H7 (cell line): ENCODE measurements around the gene TMEM132D. TPM values are rescaled to one million over a fixed set of nuclear protein-coding genes. Genes with fewer than 3 reads are reported as not detected.

Experiments
- DNase-seq: peaks from one replicate; pipeline ENCODE4 v3.0.0; 2012
- H3K27me3 ChIP-seq: 2 replicates; pipeline ENCODE4 v1.6.0; 2011; ENCODE audit warnings: mild to moderate bottlenecking, low read length; ENCODE audit not compliant: control insufficient read depth, insufficient read depth
- H3K36me3 ChIP-seq: replicated peaks from 2 replicates; pipeline ENCODE4 v1.5.1; 2011; ENCODE audit warnings: low read length; ENCODE audit not compliant: control insufficient read depth, insufficient read depth
- H3K4me3 ChIP-seq: 2 replicates; pipeline ENCODE4 v1.5.1; 2011; ENCODE audit warnings: low read depth, mild to moderate bottlenecking, control low read depth, low read length, moderate library complexity; ENCODE audit not compliant: insufficient read depth
- total RNA-seq: library from RNA; depleted of rRNA; stranded (reverse); fragments of >200 nt; shearing (Covaris generic); gene quantifications from 2 replicates; pipeline ENCODE4 v1.2.3, GENCODE V29; 2014

The TMEM132D gene
- total RNA-seq, 1 experiment from 2014 or later = 13.0 TPM

DNA sequence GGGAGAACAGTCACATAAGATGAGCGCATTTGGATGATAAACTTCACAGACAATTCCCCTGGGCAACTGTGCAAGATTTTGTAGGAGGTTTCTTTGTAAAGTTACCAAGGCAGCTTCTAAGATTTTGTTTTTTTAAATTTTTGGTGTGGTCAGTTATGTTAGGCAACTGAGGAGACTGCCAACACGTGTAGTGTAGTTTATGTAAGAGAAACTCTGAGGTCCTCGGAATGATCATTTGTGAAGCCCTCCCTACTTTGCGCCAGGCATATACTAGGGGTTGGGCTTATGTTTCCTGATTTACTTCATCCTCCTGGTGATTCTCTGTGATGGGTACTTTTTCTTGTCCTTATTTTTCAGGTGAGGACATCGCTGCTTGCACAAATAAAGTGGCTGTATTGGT, 433.6 kb downstream of the TMEM132D start:
- H3K4me3 ChIP-seq = no peak overlapping the region
- DNase-seq = no peak
- H3K36me3 ChIP-seq = no peaks in the 10 kb centered on the region
- no peaks in the 10 kb centered on the region for H3K27me3 ChIP-seq

DNA sequence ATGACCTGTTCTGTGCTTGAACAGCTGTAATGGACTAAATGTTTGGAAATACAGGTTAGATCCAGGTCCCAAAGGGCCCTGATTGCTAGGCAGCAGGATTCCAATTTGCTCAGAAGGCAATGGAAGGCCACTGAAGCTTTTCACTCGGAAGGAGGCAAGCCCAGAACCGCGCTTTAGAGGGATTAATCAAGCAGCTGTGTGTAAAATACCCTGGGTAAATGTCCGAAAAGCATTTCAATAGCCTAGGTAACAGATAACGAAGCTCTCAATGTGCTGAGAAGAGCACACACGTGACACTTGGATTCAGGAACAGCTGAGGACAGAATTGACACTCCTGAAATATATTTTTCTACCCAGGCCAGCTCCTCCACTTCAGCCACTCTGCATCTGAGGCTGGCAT, 436.1 kb downstream of the TMEM132D start:
- no peaks in the 10 kb centered on the region for H3K36me3 ChIP-seq
- H3K4me3 ChIP-seq = no peak overlapping the region
- no peak for DNase-seq
- H3K27me3 ChIP-seq = no peaks in the 10 kb centered on the region

GRCh38 chr12:129467289-129467688, 436.5 kb downstream of the TMEM132D start:
- no peaks in the 10 kb centered on the region for H3K36me3 ChIP-seq

GRCh38 chr12:129466499-129466898, 437.3 kb downstream of the TMEM132D start:
- Histone ChIP-seq H3K4me3 (no peak overlapping the region), H3K27me3 (no peaks in the 10 kb centered on the region), H3K36me3 (no peaks in the 10 kb centered on the region)
- no peak for DNase-seq

More at GRCh38 chr12:129467289-129467688, 436.5 kb downstream of the TMEM132D start:
- H3K4me3 ChIP-seq = no peak overlapping the region
- no peak for DNase-seq
- H3K27me3 ChIP-seq = no peaks in the 10 kb centered on the region

DNA sequence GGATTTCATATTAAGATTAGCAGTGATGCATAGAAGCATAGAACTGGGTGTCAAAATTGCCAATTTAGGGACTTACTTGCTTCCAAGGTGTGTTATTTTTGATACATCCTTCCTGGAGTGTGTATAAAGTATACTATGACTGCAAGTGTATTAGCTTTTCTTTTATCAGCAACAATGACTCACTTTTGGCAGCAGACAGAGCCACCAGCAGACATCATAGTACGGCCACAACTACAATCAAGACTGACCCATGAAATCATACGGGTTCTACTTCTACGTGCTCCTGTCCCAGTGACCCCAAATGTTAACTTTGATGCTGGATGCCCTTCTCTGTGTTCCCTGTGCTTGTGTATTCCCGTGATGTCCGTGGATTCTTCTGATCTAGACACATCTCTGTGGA, 443.9 kb downstream of the TMEM132D start:
- Histone ChIP-seq H3K4me3 (no peak overlapping the region), H3K27me3 (no peaks in the 10 kb centered on the region), H3K36me3 (no peaks in the 10 kb centered on the region)
- no peak for DNase-seq

DNA sequence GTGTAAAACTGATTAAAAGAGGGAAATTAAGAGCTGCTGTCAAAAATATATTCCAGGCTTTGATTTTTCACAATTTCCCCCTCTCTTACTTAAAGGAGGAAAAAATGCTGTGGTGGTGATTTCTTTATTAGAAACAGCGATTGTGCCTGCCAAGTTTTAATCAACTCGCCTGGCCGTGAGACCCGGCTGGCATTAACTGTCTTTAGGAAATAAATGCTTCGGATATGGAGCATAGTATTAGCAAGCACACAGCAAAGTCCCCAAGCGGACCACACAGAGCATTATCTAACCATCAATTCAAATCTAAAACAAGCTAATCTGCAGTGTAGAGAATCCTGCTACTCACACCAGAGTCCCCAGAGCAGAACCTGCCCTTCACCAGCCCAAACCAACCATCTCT, 457.1 kb downstream of the TMEM132D start:
- Histone ChIP-seq H3K36me3 (no peaks in the 10 kb centered on the region), H3K27me3 (no peaks in the 10 kb centered on the region), H3K4me3 (no peak overlapping the region)
- DNase-seq = no peak

DNA sequence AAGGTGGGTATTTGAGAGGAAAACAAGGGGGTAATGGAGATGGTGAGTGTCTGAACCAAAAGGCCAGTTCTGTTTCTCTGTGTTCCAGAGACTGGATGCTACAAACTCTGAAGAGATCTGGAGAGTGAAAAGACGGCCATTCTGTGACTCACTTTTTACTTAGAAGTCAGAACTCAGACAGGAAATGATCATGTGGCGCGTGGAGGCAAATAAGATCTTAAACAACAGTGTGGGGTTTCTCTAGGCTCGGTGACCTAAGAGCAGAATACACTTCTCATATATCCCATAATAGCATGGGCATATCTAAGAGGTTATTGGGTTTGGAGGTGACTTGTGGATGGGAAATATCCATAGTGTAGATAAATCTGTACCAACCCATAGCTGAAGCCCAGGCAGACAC, 463.5 kb downstream of the TMEM132D start:
- Histone ChIP-seq H3K36me3 (no peaks in the 10 kb centered on the region), H3K4me3 (no peak overlapping the region), H3K27me3 (no peaks in the 10 kb centered on the region)
- no peak for DNase-seq

- no peaks in the 10 kb centered on the region for H3K27me3 ChIP-seq
- DNase-seq = no peak
- H3K36me3 ChIP-seq = no peaks in the 10 kb centered on the region
- no peak overlapping the region for H3K4me3 ChIP-seq
Observed at GRCh38 chr12:129434790-129435189, 469.0 kb downstream of the TMEM132D start.

DNA sequence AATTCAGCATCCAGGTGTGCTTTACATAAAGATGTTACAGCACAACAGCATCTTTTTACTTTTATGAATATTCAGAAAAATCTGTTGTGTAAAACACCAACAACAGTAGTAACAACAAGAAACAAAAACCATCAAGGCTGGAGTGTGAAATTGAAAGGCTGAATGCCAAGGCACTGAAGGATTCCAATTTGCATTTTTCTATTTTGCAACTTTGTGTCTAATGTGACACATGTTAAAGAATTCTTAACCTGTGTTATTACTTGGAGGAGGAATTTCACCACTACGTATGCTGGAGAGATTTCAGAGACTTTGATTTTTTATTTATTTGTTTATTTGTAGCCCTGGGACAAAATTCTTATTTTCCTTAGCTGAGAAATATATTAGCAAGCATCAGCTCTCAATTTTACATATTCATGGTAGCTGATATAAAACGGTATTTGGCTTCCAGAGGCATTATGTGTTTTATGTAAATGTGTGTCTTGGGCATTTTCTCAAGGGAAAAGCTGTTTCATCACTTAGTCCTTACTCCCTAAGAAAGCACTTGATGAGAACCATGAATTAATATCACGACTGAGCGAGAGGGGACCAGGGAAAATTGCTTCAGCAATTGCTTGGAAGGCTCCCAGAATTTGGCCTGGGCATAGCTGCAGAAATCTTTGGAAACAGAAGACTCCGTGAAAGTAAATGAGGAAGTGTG, 475.4 kb downstream of the TMEM132D start:
- no peaks in the 10 kb centered on the region for H3K27me3 ChIP-seq
- H3K36me3 ChIP-seq = no peaks in the 10 kb centered on the region
- H3K4me3 ChIP-seq = no peak overlapping the region
- DNase-seq = no peak

GRCh38 chr12:129423041-129423580, 480.7 kb downstream of the TMEM132D start:
- no peaks in the 10 kb centered on the region for H3K36me3 ChIP-seq
- no peaks in the 10 kb centered on the region for H3K27me3 ChIP-seq
- no peak overlapping the region for H3K4me3 ChIP-seq
- DNase-seq = no peak

DNA sequence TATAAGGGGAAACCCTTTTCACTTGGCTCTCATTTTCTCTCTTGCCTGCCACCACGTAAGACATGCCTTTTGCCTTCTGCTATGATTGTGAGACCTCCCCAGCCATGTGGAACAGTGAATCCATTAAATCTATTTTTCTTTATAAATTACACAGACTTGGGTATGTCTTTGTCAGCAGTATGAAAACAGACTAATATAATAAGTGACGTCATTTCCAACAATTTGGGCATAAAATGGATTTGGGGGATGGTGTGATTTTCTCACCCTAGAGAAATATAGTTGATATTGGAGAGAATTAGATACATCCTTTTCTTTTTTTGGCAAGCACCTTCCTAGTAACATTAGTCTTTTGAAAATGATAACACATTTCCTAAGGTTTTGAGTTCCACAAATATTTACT, 490.5 kb downstream of the TMEM132D start:
- Histone ChIP-seq H3K27me3 (no peaks in the 10 kb centered on the region), H3K4me3 (no peak overlapping the region), H3K36me3 (no peaks in the 10 kb centered on the region; the same call in 1 of the 2 replicates)
- no peak for DNase-seq

DNA sequence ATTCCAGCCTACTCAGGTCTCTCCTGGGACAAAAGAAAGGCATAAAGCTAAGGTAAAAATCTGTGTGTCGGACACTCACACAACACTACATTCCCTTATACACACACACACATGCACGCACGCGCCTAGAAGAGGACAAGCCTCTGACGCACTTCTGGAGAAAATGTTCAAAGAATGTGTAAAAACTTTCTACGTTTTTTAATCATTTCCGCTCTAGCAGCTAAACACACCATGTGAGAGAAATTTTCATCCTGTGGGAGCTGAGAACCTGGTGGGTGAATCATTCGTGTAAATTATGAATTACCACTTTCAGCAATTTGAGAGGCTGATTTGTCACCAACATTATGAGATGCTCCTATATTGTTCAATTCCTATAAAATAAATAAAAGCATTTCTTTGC, 494.5 kb downstream of the TMEM132D start:
- Histone ChIP-seq H3K4me3 (no peak overlapping the region), H3K27me3 (no peaks in the 10 kb centered on the region), H3K36me3 (no peaks in the 10 kb centered on the region)
- no peak for DNase-seq

- DNase-seq = no peak
- H3K36me3 ChIP-seq = no peaks in the 10 kb centered on the region
- no peak overlapping the region for H3K4me3 ChIP-seq
- H3K27me3 ChIP-seq = no peaks in the 10 kb centered on the region
Observed at GRCh38 chr12:129404556-129404955, 499.3 kb downstream of the TMEM132D start.

- no peak for DNase-seq
- Histone ChIP-seq H3K27me3 (no peaks in the 10 kb centered on the region), H3K36me3 (no peaks in the 10 kb centered on the region), H3K4me3 (no peak overlapping the region)
Observed at GRCh38 chr12:129401572-129401971, 502.3 kb downstream of the TMEM132D start.

DNA sequence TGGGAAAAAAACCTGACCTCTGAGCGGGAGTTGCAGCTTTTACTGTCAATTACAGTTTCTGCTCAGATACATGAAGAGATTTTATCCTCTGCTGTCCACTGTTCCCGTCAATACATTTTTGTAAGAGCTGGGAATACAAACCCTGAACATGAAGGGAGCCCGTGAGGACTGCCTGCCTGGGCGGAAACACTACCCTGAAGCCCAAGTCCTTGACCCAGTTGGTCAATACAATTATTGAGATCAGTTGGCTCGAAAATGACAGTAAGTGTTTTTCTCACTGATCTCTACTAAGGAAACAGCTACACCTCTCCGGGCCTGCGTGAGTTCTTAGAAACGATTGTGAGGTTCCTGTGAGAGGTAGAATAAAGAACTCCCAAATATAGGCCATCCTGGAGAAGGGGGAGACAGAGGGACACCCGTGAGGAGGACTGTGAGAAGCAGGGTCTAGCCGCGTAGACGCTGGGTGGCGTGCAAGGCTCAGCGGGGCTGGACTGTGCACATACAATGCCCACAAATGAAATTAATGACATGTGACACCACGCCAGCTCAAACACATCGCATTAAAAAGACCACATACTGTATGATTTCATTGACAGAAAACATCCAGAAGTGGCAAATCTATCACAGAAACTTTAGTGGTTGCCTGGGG, 509.5 kb downstream of the TMEM132D start:
- H3K36me3 ChIP-seq = no peaks in the 10 kb centered on the region
- no peak for DNase-seq
- H3K27me3 ChIP-seq = no peaks in the 10 kb centered on the region
- no peak overlapping the region for H3K4me3 ChIP-seq
